Activated T-cell treated with anti-CD3 and anti-CD28 coated beads, Interleukin-2, amount 50 U/mL, for 4 hours (primary cell): ENCODE data around the gene RAB33B. TPM values are rescaled to one million over a fixed set of nuclear protein-coding genes. Genes with fewer than 3 reads are reported as not detected.

Experiments
- ATAC-seq, 2 donors: fragments of 200-7000 bp; cut with Tn5 transposase; one replicate each; pipeline ENCODE4 v1.10.0; 2021
- DNase-seq: peaks from one replicate; pipeline ENCODE4 v3.0.0-alpha.2; 2020
- H3K27me3 Mint-ChIP-seq: one replicate; pipeline ENCODE4 v1.8.0; 2021; ENCODE audit warnings: low read depth, mixed read lengths
- H3K36me3 Mint-ChIP-seq: one replicate; pipeline ENCODE4 v1.8.0; 2022; ENCODE audit warnings: mixed read lengths; ENCODE audit not compliant: insufficient read depth
- H3K4me1 Mint-ChIP-seq: one replicate; pipeline ENCODE4 v1.8.0; 2021; ENCODE audit warnings: low read depth, mixed read lengths
- H3K4me3 Mint-ChIP-seq: one replicate; pipeline ENCODE4 v1.8.0; 2021; ENCODE audit warnings: mild to moderate bottlenecking, moderate library complexity, mixed read lengths
- H3K9me3 Mint-ChIP-seq: one replicate; pipeline ENCODE4 v1.8.0; 2021; ENCODE audit warnings: mixed read lengths
- total RNA-seq, 3 donors: library from RNA; stranded (reverse); gene quantifications; one replicate each; pipeline ENCODE4 v1.2.1, GENCODE V29; 2021

Gene RAB33B
- total RNA-seq, 3 donors from 2014 or later, result 5.1 to 5.6 (median 5.5) TPM

GRCh38 chr4:139508581-139509237, 54.8 kb downstream of the RAB33B start:
- Mint-ChIP-seq H3K27me3 (no peaks in the 10 kb centered on the region), H3K9me3 (peaks cover 2% of the 10 kb centered on the region), H3K4me3 (no peak overlapping the region), H3K4me1 (no peaks in the 10 kb centered on the region), H3K36me3 (peaks cover 17% of the 10 kb centered on the region)
- DNase-seq (no peak), ATAC-seq (no peak)

GRCh38 chr4:139509727-139510410, 55.9 kb downstream of the RAB33B start:
- ATAC-seq, result no peak
- H3K27me3 Mint-ChIP-seq, result no peaks in the 10 kb centered on the region

GRCh38 chr4:139511320-139511719, 57.4 kb downstream of the RAB33B start:
- ATAC-seq (no peak), DNase-seq (no peak)
- Mint-ChIP-seq H3K9me3 (no peaks in the 10 kb centered on the region), H3K27me3 (no peaks in the 10 kb centered on the region), H3K36me3 (peaks cover 28% of the 10 kb centered on the region), H3K4me1 (no peaks in the 10 kb centered on the region), H3K4me3 (no peak overlapping the region)

More at GRCh38 chr4:139509727-139510410, 55.9 kb downstream of the RAB33B start:
- no peak overlapping the region for H3K4me3 Mint-ChIP-seq
- no peaks in the 10 kb centered on the region for H3K4me1 Mint-ChIP-seq
- H3K36me3 Mint-ChIP-seq, result peaks cover 18% of the 10 kb centered on the region
- no peak for DNase-seq
- H3K9me3 Mint-ChIP-seq, result no peaks in the 10 kb centered on the region

- DNase-seq, result no peak
- no peak for ATAC-seq
- Mint-ChIP-seq H3K9me3 (no peaks in the 10 kb centered on the region), H3K4me3 (no peak overlapping the region), H3K36me3 (peaks cover 29% of the 10 kb centered on the region), H3K27me3 (no peaks in the 10 kb centered on the region), H3K4me1 (no peaks in the 10 kb centered on the region)
Observed at GRCh38 chr4:139514382-139515059, 60.6 kb downstream of the RAB33B start.

GRCh38 chr4:139515531-139515958, 61.6 kb downstream of the RAB33B start:
- Mint-ChIP-seq H3K36me3 (peaks cover 29% of the 10 kb centered on the region), H3K27me3 (no peaks in the 10 kb centered on the region), H3K9me3 (no peaks in the 10 kb centered on the region), H3K4me3 (no peak overlapping the region), H3K4me1 (no peaks in the 10 kb centered on the region)
- ATAC-seq (no peak), DNase-seq (no peak)

- Mint-ChIP-seq H3K36me3 (peaks cover 26% of the 10 kb centered on the region), H3K9me3 (no peaks in the 10 kb centered on the region), H3K4me1 (peaks cover 14% of the 10 kb centered on the region), H3K4me3 (no peak overlapping the region), H3K27me3 (no peaks in the 10 kb centered on the region)
- DNase-seq, result no peak
- ATAC-seq, result no peak
Observed at GRCh38 chr4:139521754-139522401, 68.0 kb downstream of the RAB33B start.

- Mint-ChIP-seq H3K36me3 (peaks cover 25% of the 10 kb centered on the region), H3K4me3 (no peak overlapping the region), H3K4me1 (peaks cover 14% of the 10 kb centered on the region), H3K9me3 (no peaks in the 10 kb centered on the region), H3K27me3 (no peaks in the 10 kb centered on the region)
- no peak for DNase-seq
- no peak for ATAC-seq
Observed at GRCh38 chr4:139522457-139522856, 68.5 kb downstream of the RAB33B start.

GRCh38 chr4:139523076-139523475, 69.2 kb downstream of the RAB33B start:
- Mint-ChIP-seq H3K9me3 (no peaks in the 10 kb centered on the region), H3K4me1 (peaks cover 14% of the 10 kb centered on the region), H3K27me3 (no peaks in the 10 kb centered on the region), H3K4me3 (no peak overlapping the region), H3K36me3 (peaks cover 25% of the 10 kb centered on the region)
- ATAC-seq (no peak), DNase-seq (no peak)

- no peak for DNase-seq
- Mint-ChIP-seq H3K36me3 (peaks cover 28% of the 10 kb centered on the region), H3K27me3 (no peaks in the 10 kb centered on the region), H3K9me3 (no peaks in the 10 kb centered on the region), H3K4me3 (no peak overlapping the region), H3K4me1 (peaks cover 21% of the 10 kb centered on the region)
- no peak for ATAC-seq
Observed at GRCh38 chr4:139524062-139524631, 70.2 kb downstream of the RAB33B start.

GRCh38 chr4:139525414-139525813, 71.5 kb downstream of the RAB33B start:
- H3K27me3 Mint-ChIP-seq, result no peaks in the 10 kb centered on the region
- no peak for DNase-seq
- no peak for ATAC-seq
- H3K9me3 Mint-ChIP-seq, result no peaks in the 10 kb centered on the region
- peaks cover 24% of the 10 kb centered on the region for H3K36me3 Mint-ChIP-seq
- H3K4me3 Mint-ChIP-seq, result no peak overlapping the region
- peaks cover 21% of the 10 kb centered on the region for H3K4me1 Mint-ChIP-seq

Other genes starting within 250 kb of the RAB33B start
- gene MGARP, start 173.9 kb upstream of the RAB33B start, total RNA-seq, result under 1 TPM in 1 of 3 donors, not detected in 2; 0.23 TPM
- gene NAA15, start 152.6 kb upstream of the RAB33B start, total RNA-seq, result 100 to 1,000 TPM; 137 to 149 (median 144) TPM
- 10 to 100 TPM; 46.4 to 51.9 (median 51.6) TPM for gene NDUFC1, start 151.6 kb upstream of the RAB33B start, total RNA-seq
- 10 to 100 TPM; 11.1 to 16.6 (median 14.5) TPM for gene SETD7, start 102.1 kb downstream of the RAB33B start, total RNA-seq
- 1 to 10 TPM; 1.5 to 2.2 (median 1.8) TPM for gene MGST2, start 211.7 kb downstream of the RAB33B start, total RNA-seq